HG03432 (cell line): Measurements from ENCODE around the gene KRT84.
A peak's percentile ranks its signal among the peaks of the same experiment; 100 is the strongest.
"Not testable (repeated sequence)": the region's sequence is repeated elsewhere in the genome, so short reads cannot be mapped to it uniquely, and the experiment has no call there.

ENCODE experiments used
- ATAC-seq: cut with Tn5 transposase; IDR thresholded peaks from one replicate; pipeline ENCODE4 v1.9.1; 2021; ENCODE audit warnings: mild to moderate bottlenecking, moderate library complexity; ENCODE audit not compliant: unreplicated experiment

KRT84 gene

DNA sequence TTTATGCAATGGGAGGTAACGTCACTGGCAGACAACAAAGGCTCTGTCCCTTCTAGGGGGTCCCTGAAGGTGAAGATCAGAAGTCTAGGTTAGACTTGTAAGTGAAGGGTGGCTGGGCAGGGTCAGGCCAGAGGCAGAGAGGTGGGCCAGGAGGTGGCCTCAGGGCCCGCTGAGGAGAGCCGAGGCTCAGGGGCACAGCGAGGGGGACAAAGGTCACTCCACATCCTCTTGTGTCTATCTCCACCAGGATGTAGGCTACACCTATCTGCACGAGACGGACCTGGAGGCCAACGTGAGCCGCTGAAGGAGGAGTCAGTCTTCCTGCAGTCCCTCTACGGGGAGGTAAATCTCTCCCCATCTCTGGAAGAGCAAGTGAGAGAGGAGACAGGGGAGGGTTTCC lies 38.4 kb downstream of the KRT84 start:
- ATAC-seq, result no peak

DNA sequence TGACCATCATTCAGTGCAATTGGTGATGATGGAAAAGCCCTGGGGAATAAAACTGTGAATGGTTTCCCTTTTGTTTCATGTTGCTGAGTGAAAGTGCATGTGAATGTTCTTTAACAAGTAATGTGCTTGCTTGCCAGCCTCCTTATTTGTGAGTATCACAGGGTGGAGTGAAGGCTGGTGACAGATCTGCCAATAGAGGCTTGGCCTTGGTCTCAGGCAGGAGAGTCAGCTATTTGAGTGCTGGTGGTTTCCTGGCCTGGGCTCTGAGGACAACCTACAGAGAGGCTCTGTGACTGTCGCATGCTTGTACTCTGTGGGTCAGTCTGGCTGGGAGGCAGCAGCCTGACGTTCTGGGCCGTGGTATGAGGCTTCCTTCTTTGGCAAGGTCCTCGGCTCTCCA lies 38.9 kb downstream of the KRT84 start:
- ATAC-seq, result peak; percentile 63

DNA sequence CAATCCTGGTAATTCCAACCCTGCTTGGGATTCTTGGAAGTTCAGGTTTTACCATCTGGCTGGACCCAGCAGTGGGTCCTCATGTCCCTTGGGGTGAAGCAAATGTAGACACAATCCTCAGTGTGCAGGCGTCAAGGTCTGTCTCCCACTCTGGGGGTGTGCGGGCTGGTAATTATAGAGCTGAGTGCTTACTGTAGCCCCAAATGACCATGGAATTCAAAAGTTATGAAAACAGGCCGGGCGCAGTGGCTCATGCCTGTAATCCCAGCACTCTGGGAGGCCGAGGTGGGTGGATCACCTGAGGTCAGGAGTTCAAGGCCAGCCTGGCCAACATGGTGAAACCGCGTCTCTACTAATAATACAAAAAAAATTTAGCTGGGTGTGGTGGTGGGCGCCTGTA lies 40.4 kb downstream of the KRT84 start:
- not testable (repeated sequence) for ATAC-seq

DNA sequence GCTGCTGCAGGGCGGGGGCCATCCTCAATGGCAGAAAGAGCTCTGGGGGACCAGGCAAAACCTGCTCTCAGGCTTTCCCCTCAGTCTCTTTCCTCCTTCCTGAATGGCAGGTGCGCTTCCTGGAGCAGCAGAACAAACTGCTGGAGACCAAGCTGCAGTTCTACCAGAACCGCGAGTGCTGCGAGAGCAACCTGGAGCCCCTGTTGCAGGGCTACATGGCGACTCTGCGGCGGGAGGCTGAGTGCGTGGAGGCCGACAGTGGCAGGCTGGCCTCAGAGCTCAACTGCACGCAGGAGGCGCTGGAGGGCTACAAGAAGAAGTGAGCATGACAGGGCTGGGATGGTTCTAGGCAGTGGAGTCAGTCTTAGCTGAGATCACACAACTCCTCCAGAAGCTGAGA lies 41.3 kb downstream of the KRT84 start:
- ATAC-seq, result no peak

DNA sequence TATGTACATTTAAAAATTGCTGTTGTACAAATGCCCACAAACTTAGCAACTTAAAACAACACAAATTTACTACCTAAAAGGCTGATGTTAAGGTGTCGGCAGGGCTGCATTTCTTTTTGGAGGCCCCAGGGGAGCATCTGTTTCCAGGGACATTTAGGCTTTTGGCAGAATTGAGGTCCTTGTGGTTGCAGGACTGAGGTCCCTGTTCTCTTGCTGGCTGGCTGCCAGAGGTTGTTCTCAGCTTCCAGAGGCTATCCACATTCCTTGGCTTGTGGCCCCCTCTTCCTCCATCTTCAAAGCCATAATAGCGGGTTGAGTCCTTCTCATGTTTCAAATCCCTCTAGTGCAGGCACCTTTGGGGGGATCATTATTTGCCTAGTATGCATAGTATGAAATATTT lies 41.9 kb downstream of the KRT84 start:
- ATAC-seq, result no peak

DNA sequence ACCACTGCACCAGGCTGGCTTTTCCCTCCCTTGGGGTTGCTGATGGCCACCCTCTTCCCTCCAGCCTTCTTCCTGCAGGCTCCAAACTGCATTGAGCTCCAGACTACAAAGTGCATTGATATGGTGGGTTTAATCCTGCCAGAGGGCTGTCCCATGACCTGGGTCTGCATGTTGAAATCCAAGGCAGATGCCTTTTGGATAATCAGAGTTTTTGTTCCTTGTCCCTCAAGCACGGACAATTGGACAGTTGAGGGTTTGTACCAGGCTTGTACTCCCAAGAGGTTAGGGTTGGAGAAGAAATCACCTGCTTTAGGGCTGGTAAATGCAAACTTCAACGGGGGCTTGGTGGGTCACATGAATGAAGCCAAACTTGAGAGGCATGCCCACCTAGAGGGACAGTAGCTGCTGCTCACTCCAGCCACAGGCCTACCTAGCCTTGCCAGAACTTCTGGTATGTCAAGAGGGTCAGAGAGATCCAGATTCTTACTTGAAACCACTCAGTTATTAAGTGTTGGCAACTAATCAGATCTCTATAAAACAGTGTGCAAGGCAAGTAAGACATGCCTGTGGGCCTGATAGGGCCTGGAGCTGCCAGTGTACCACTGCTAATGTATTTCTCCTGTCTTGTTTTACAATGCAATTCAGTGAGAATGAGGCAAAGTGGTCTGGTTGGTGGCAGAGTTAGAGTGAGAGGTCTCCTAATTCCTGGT lies 42.5 kb downstream of the KRT84 start:
- no peak for ATAC-seq

DNA sequence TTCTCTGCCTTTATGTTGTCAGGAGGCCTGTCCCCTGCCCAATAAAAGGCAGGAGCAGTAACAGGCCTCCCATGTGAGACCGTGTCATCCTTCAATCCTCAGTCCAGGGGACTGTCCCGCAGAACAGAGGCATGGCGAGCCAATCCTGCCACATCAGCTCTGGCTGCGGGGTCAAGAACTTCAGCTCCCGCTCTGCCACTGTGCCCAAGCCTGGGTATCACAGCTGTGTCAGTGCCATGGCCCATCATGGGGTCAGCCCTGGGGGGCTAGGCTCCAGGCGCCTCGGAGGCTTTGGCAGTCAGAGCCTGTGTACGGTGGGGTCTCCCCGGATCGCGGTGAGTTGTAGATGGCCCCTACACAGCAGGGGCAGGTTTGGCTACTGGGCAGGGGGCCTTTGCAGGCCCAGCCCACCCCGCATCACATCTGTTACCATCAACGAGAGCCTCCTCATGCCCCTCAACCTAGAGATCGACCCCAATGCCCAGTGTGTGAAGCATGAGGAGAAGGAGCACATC lies 44.3 kb downstream of the KRT84 start:
- ATAC-seq, result no peak

DNA sequence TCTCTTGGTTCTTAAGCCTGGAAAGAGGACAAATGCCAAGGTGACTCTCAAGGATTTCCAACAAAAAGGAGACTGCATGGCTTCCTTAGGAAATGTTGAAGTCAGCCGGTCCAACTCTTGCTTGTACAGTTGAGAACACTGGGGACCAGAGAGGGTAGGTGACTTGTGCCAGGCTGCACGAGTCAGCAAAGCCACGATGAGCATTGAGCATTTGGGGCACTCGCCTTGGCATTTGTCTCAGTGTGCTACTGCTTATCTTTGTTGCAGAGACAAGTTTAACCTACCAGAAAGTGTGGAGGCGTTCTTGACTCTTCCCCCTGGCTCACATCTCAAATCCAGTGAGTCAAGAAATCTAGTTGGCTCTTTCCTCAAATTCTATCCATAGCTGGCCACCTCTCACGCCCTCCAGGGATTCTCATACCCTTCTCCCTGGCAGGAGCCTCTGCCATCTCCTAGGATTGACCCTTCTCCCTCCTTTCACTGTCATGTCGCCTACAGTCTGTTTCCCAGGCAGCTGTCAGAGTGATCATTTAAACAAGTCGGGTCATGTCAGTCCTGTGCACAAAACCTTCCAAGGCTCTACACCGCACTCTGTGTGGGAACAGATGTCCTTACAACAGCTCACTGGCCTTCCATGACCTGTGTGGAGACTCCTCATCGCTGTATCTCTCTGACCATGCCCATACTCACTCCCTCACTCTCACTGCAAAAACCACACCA lies 47.1 kb downstream of the KRT84 start:
- no peak for ATAC-seq

DNA sequence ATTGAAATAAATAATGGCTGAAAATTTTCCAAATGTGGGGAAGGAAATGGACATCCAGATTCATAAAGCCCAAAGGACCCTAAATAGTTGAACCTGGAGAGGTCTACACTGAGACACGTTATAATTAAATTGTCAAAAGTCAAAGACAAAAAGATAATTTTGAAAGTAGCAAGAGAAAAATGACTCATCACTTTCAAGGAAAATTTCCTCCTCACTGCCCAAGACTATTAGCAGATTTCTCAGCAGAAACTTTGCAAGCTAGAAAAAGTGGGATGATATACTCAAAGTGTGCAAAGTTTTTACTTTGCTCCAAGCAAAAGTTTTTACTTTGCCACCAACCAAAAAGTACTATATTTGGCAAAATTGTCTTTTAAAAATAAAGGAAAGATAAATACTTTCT lies 48.4 kb downstream of the KRT84 start:
- ATAC-seq, result no peak

DNA sequence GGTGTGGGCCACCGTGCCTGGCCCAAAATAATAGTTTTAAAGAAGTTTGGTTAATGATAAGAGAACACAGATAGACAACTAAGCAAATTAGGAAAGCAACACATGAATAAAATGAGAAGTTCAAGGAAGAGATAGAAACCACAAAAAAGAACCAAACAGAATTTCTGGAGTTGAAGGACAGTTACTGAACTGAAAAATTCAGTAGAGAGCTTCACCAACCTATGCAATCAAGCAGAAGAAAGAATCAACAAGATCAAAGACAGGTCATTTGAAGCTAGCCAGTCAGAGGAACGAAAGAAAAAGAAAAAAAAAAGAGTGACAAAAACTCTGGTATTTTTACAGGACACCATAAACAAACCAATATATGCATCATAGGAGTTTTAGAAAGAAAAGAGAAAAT lies 48.8 kb downstream of the KRT84 start:
- ATAC-seq, result no peak

DNA sequence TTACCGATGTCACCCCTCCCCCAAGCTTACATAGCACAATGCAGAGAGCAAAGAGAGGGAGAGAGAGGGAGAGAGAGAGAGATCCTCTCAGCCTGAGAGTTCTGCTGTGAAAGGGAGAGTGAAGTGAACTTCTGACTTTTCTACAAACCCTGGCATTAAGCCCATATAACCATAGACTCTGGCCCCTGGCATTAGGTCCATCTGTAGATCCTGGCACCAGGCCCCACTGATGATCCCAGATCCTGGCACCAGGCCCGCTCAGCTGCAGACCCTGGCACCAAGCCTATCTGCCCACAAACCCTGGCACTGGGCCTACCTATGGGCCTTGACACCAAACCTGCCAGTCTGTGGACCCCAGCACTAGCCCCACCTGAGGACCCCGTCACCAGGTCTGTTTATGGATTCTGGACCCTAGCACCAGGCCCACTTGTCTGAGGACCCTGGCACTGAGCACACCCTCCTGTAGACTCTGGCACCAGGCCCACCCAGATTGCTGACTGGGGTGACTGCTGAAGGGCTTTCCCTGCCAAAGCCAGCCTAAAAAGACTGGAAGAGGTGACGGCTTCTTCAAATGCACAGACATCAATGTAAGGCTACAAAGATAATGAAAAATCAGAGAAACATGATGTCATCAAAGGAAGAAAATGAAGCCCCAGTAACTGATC lies 49.7 kb downstream of the KRT84 start:
- no peak for ATAC-seq

DNA sequence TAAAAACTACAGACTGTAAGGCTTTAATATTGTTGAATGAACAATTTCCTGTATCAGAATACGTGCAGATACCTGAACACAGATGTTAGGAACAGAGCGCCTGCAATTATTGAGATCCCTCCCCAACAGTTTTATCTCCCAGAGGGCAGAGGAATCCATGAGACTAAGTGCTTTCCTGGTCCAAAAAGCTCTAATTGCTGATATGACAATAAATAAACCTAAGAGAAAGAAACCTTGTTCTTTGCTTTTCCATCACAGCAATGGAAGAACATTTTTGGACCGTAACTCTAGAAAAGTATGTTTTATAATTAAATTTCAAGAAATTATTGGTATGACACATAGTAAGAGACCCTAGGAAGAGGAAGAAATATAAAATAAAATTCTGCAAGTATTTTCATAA lies 51.3 kb downstream of the KRT84 start:
- ATAC-seq, result no peak

DNA sequence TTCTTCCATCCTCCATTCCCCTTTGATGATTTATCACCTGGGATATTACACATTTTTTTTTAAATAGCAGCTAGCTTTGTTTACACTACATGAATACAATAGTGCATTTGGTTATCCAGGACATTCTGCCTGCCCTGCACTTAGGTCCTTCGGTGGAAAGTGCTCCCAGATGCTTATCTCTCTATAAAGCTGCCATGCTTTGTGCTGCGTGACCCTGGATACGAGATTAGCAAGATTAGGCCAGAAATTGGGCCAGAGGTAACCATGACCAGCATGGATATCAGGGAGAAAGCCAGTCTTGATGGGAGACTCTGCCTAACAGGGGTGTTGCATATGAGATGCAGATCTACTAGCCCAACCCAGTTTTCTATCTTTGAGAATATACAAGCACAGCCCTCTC lies 52.1 kb downstream of the KRT84 start:
- no peak for ATAC-seq

DNA sequence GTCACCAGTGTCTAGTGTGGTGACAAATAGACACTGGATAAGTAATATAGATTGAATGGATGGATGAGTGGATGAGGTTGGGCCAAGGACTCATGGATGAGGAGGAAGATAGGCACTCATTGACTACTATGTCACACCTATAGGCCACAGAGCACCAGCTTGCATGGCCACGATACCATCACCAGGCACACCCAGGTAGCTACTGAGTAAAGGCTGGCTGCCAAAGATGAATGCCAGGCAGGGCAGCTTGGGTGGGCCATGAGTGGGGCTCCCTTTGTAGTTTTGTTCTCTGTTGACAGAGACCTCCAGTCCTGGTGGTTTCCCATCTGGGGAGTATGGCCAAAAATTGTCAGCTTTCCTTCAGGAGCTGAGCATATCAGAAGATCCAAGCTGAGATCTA lies 53.1 kb downstream of the KRT84 start:
- no peak for ATAC-seq

DNA sequence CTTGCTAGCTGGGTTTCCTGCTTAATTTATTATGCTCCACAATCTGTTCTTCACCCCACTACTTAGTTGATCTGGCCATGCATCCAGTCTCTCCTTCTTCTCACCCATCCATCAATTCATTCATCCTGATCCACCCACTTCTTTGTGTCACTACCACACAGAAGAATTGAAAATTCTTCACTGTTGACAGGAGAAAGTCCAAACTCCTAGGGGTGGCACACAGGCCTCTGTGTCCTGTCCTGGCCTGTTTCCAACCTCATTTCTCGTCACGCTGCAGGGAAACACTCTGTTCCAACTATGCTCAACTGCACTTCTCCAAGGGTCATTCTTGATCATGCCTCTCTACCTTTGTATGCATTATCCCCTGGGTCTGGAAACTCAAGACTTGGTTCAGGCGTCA lies 53.6 kb downstream of the KRT84 start:
- ATAC-seq, result no peak

DNA sequence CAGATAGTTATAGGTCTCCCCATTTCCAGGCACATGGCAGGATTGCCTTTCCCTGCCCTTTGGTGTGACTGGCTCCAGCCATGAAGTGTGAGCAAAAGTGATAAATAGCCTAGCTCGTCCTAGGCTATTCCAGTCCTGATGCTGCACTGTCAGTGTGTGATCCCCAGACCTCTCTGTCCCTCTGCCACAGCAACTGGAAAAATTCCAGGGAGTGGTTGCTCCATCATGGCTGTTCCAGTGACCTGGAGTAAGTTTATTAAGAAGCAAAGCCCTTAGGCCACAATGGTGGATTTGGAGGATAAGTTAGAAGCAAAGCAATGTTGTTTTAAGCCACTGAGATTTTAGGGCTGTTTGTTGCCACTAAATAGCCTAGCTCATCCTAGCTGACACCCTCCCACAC lies 54.4 kb downstream of the KRT84 start:
- ATAC-seq, result no peak

DNA sequence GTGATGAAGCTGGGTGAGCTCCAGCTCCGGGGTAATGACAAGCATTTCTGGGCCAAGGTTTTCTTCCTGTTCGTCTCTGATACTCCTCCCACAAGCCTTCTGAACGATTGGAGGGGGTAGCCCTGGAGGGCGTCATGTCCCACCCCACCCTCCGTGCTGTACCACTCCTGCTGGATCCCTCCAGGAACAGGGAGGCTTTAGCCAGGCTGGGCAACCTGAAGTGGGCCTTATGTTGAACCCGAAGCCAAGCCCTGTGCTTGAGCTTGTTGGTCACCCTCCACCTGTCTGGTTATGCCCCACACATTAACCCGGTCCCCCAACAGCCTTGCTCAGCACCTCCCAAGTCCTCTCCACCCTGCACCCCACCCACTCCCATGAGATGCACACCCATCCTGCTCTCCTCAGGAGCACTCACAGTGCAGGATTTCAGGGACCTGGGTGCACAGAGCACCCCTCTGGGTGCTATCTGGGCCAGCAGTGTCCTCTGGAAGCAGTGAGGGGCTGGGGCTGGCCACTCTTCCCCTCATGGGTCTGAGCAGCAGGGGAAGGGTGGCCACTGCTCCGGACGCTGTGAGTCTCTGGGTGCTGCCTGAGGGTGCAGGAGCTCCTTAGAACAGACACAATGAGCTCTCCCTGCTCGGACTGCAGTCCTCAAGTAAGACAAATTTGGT lies 57.5 kb downstream of the KRT84 start:
- no peak for ATAC-seq
